HG03432 (cell line): Measurements from ENCODE around the gene ZNF536.

ENCODE experiments used
- ATAC-seq: cut with Tn5 transposase; IDR thresholded peaks from one replicate; pipeline ENCODE4 v1.9.1; 2021; ENCODE audit warnings: mild to moderate bottlenecking, moderate library complexity; ENCODE audit not compliant: unreplicated experiment

ZNF536 gene

DNA sequence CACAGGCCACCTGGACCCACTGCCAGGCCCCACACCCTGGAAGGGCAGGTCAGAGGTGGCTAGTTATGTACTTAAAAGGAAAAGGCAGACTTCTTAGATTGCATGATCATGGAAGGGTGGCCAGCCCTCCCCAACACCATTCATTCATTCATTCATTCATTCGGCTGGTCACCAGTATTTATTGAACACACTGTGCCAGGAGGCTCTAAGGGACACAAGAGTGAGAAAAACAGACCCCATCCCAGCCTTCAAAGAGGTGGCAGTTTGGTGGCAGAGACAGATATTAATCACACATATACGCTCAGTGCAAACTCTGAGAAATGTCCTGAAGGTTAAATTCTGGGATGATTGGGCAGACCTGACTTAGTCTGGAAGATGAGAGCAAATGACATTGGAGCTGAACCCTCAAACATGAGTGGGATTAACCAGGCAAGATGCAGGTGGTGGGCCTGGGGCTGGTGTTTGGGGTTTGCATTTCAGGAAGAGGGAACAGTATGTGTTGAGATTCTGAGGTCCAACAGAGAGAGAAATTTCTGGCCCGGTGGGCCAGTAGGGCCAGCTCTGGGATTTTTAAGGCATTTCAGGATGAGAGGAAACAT, 147.5 kb downstream of the ZNF536 start:
- no peak for ATAC-seq

GRCh38 chr19:30520735-30521479, 148.7 kb downstream of the ZNF536 start:
- no peak for ATAC-seq

GRCh38 chr19:30521937-30522336, 149.8 kb downstream of the ZNF536 start:
- ATAC-seq = no peak

DNA sequence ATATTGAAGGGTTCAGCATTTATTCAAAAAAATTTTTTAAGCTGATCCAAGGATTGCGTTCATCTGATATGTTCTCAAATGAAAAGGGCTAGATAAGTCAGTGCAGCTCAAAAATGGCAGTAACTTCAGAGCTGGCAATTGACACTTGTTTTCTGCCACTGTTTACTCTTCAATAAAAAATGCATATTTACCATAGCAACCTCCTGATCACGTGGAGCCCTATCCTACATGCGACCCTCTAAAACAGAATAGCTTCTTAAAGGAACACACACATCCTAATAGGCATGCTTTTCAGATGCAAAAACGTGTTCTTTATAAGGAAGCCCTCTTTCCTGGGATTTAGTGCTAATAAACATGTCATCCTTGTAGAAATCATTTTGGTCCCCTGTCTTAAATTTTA, 150.2 kb downstream of the ZNF536 start:
- ATAC-seq = no peak

- ATAC-seq = no peak
These were observed 151.6 kb downstream of the ZNF536 start for GRCh38 chr19:30523791-30524190.

DNA sequence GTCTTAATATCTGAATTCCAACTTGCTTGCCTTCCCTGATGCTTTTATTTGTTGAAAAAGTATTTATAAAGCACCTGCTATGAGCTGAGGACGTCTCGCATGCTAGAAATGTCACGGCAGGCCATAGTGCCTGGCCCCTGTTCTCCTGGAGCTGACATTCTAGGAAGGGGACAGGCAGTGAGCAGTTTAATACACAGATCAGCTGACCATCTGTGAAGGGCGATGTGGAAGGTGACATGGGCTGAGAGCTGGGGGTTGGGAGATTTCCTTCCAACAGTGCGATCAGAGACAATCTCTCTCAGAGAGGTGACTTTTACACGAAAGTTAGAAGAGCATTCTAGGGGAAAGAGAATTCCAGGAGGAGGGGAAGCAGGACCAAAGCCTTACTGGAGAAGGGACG, 153.2 kb downstream of the ZNF536 start:
- ATAC-seq = no peak

DNA sequence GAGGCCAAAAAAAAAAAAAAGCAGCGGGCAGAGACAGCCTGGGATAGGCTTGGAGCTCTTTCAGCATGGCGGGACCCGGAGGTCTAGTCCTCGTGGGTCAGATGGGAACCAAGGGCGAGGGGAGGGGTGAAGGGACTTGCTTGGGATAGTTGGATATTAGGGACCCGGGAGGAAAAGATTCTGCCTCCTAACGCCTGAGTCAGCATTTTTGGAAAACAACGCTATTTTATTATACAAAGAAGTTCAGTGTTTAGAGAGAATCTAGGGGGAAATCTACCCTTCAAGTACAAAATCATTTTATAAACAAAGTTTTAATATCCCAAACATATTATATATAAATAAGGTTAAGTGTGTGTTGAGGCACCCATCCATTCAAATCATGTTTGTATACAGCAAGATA, 156.7 kb downstream of the ZNF536 start:
- no peak for ATAC-seq

DNA sequence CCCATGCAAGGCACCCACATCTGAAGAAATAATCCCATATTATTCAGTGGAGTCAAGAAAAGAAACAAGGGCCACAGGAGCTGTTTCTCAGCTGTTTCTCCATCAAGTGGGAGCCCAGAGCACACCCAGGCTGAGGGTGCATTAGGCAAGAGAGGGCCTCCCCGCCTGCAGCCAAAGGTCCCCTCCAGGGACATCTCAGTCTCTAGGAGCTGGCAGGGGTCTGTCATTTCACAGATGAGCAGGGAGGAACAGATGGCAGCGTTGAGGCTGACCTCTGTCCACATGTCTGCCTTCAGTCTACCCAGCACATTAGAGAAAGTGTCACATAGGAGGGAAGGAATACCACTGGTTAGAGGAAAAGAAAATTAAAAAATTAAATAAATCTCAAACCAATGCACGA, 157.7 kb downstream of the ZNF536 start:
- no peak for ATAC-seq

GRCh38 chr19:30530751-30531150, 158.6 kb downstream of the ZNF536 start:
- ATAC-seq = no peak

GRCh38 chr19:30535011-30535410, 162.8 kb downstream of the ZNF536 start:
- ATAC-seq = no peak

DNA sequence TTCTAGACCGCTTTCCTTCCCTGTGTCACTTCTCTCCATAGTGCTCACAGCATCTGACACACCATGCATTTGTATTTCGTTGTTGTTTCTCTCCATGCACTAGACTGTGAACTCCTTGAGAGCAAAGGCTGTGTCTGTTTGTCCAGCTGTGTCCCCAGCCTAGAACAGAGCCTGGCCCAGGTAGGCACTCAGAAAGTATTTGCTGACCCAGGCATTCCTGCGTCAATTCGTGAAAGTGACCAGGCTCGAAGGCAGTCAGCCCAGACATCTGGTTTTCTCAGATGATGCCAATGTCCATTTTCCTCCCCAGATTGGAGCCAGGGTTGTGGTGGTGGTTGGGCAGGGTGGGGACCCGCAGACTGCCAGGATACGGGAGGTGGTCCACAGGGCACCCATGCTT, 164.8 kb downstream of the ZNF536 start:
- no peak for ATAC-seq

DNA sequence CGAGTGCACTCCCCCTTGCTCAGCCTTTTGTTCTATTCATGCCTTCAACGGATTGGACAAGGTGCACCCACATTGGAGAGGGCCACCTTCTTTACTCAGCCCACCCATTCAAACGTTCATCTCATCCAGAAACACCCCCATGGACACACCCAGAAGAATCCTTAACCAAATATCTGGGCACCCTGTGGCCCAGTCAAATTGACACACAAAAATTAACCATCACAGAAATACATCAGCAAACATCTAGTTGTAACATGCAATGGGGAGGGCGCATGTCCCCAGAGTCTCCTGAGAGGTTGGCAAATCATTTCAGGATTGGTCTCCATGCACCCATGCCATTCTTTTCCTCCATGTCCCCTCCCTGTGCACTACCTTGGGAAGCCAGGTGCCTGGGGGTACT, 167.1 kb downstream of the ZNF536 start:
- ATAC-seq = no peak

- no peak for ATAC-seq
These were observed 167.8 kb downstream of the ZNF536 start for GRCh38 chr19:30539981-30540380.

GRCh38 chr19:30540761-30541160, 168.6 kb downstream of the ZNF536 start:
- ATAC-seq = no peak

DNA sequence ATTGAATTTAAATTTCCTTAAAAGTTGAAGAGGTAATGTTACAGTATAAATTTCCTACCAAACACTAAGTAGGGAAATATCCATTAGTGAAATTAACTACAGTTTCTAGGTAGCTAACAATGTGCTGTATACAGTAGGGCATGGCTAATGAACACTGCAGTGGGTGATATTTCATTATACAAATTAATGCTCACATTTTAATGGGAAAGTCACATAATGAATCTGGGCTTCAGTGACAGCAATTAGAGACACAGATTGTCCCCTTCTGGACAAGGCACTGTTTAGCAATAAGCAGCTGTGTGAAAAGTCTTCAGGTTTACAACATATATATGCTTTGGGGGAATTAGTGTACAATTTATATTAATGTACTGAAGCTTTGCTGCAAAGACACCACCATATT, 169.4 kb downstream of the ZNF536 start:
- ATAC-seq = no peak

GRCh38 chr19:30543243-30543945, 171.2 kb downstream of the ZNF536 start:
- no peak for ATAC-seq

DNA sequence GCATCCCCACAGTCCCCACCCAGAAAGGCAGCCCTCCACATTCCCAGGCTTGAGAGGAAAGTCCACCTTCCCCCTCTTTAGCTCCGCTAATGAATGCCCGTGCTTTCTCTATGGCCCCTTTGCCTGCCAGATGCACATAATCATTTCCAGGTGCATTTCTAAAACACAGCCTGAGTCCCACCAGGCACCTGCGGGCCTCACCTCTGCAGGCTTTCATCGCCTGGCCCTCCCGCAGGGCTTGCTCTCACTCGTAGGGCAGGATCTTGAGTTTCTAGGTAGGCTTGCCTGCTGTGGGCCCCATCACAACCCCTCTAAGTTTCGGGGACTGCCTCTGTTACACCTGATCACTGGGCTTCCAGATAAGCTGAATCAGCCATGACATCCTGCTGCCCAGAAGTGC, 173.6 kb downstream of the ZNF536 start:
- no peak for ATAC-seq

- ATAC-seq = no peak
These were observed 174.1 kb downstream of the ZNF536 start for GRCh38 chr19:30546332-30546731.

GRCh38 chr19:30547246-30547645, 175.1 kb downstream of the ZNF536 start:
- ATAC-seq = no peak

DNA sequence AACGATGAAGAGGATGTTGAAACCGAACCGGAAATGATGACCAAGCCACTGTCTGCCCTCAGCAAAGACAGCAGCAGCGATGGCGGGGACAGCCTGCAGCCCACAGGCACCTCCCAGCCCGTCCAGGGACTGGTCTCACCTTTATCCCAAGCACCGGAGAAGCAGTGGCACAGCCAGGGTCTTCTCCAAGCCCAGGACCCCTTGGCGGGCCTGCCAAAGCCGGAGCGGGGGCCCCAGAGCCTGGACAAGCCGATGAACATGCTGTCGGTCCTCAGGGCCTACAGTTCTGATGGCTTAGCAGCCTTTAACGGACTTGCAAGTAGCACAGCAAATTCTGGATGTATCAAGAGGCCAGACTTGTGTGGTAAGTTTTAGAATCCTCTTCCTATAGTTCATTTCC, 177.0 kb downstream of the ZNF536 start:
- ATAC-seq = no peak

GRCh38 chr19:30551271-30551670, 179.1 kb downstream of the ZNF536 start:
- ATAC-seq = no peak

GRCh38 chr19:30552593-30552992, 180.4 kb downstream of the ZNF536 start:
- no peak for ATAC-seq
